ENCODE results near the gene KCNK1. TPM values are rescaled to one million over a fixed set of nuclear protein-coding genes. Genes with fewer than 3 reads are reported as not detected.

KCNK1 gene
- total RNA-seq, 2 donors from 2014 or later, result 42.3 to 54.2 TPM

- no peak overlapping the region for H3K27ac ChIP-seq
- peaks cover 0 to 6% of the 10 kb centered on the region in 2 donors for H3K9me3 ChIP-seq
- TF ChIP-seq CTCF (IDR thresholded peaks at IDR 0.05), result no peak
- DNase-seq (ENCODE audit: low spot score), result no peak
- no peaks in the 10 kb centered on the region for H3K36me3 ChIP-seq
- H3K27me3 ChIP-seq, result no peaks in the 10 kb centered on the region
- H3K4me1 ChIP-seq, result no peaks in the 10 kb centered on the region
- no peak overlapping the region for H3K4me3 ChIP-seq
Observed at GRCh38 chr1:233599542-233600073, 14.3 kb upstream of the KCNK1 start.

GRCh38 chr1:233600488-233600887, 13.4 kb upstream of the KCNK1 start:
- Histone ChIP-seq H3K4me1 (no peaks in the 10 kb centered on the region), H3K36me3 (no peaks in the 10 kb centered on the region), H3K27ac (no peak overlapping the region), H3K9me3 (peaks cover 0 to 7% of the 10 kb centered on the region in 2 donors), H3K4me3 (no peak overlapping the region), H3K27me3 (no peaks in the 10 kb centered on the region)
- no peak for TF ChIP-seq CTCF (IDR thresholded peaks at IDR 0.05)
- no peak for DNase-seq (ENCODE audit: low spot score)

- H3K27ac ChIP-seq, result no peak overlapping the region
- no peak for DNase-seq (ENCODE audit: low spot score)
- H3K27me3 ChIP-seq, result no peaks in the 10 kb centered on the region
- H3K36me3 ChIP-seq, result no peaks in the 10 kb centered on the region
- peaks cover 0 to 7% of the 10 kb centered on the region in 2 donors for H3K9me3 ChIP-seq
- H3K4me3 ChIP-seq, result no peak overlapping the region
- no peak for TF ChIP-seq CTCF (IDR thresholded peaks at IDR 0.05)
- H3K4me1 ChIP-seq, result no peaks in the 10 kb centered on the region
Observed at GRCh38 chr1:233603478-233603877, 10.4 kb upstream of the KCNK1 start.

GRCh38 chr1:233605205-233605604, 8.7 kb upstream of the KCNK1 start:
- H3K27me3 ChIP-seq, result no peaks in the 10 kb centered on the region
- peaks cover 0 to 7% of the 10 kb centered on the region in 2 donors for H3K9me3 ChIP-seq
- no peak overlapping the region for H3K4me3 ChIP-seq
- DNase-seq (ENCODE audit: low spot score), result no peak
- H3K36me3 ChIP-seq, result no peaks in the 10 kb centered on the region
- no peak for TF ChIP-seq CTCF (IDR thresholded peaks at IDR 0.05)
- no peak overlapping the region for H3K27ac ChIP-seq
- no peaks in the 10 kb centered on the region for H3K4me1 ChIP-seq

GRCh38 chr1:233606813-233607212, 7.1 kb upstream of the KCNK1 start:
- Histone ChIP-seq H3K4me3 (no peak overlapping the region), H3K27ac (no peak overlapping the region), H3K4me1 (no peaks in the 10 kb centered on the region), H3K9me3 (peaks cover 0 to 7% of the 10 kb centered on the region in 2 donors), H3K27me3 (no peaks in the 10 kb centered on the region), H3K36me3 (no peaks in the 10 kb centered on the region)
- TF ChIP-seq CTCF (IDR thresholded peaks at IDR 0.05), result no peak
- no peak for DNase-seq (ENCODE audit: low spot score)
